ENCODE measurements around the gene XPR1.

DNA sequence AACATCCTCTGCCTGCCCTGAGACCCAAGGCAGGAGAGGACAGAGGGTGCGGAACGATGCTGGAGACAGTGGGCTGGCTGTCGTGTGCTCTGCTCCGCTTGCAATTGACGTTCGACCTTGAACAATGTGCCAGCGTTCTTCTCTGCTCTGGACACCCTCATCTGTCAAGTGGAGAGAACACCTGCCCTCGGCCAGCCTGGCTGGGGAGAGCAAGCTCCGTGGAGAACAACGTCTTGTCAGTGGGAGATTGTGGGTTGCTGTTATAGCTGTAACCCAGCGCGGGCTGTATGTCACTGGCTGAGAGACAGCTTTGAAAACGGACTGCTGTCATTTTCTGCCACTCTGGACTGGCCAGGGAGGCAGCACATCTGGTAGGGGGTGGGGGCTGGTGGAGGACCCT, 295.5 kb downstream of the XPR1 start:
- TF ChIP-seq, protein P1, sequence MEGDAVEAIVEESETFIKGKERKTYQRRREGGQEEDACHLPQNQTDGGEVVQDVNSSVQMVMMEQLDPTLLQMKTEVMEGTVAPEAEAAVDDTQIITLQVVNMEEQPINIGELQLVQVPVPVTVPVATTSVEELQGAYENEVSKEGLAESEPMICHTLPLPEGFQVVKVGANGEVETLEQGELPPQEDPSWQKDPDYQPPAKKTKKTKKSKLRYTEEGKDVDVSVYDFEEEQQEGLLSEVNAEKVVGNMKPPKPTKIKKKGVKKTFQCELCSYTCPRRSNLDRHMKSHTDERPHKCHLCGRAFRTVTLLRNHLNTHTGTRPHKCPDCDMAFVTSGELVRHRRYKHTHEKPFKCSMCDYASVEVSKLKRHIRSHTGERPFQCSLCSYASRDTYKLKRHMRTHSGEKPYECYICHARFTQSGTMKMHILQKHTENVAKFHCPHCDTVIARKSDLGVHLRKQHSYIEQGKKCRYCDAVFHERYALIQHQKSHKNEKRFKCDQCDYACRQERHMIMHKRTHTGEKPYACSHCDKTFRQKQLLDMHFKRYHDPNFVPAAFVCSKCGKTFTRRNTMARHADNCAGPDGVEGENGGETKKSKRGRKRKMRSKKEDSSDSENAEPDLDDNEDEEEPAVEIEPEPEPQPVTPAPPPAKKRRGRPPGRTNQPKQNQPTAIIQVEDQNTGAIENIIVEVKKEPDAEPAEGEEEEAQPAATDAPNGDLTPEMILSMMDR (conservative IDR thresholded peaks at IDR 0.05; ENCODE audit: low read length): no peak
- TF ChIP-seq EZH2phosphoT487 (IDR thresholded peaks at IDR 0.05; ENCODE audit: borderline replicate concordance): no peak

Data from Loucy (cell line).